Progenitor cell of endocrine pancreas (in vitro differentiated cells): ENCODE measurements around the gene EXO1. TPM values are rescaled to one million over a fixed set of nuclear protein-coding genes. Genes with fewer than 3 reads are reported as not detected.
"Not testable (repeated sequence)": the region's sequence is repeated elsewhere in the genome, so short reads cannot be mapped to it uniquely, and the experiment has no call there.

ENCODE experiments used
- DNase-seq: peaks from one replicate; pipeline ENCODE4 v3.0.0; 2021; ENCODE audit warnings: low spot score; ENCODE audit not compliant: unreplicated experiment
- H3K27ac Mint-ChIP-seq: 2 replicates; pipeline ENCODE4 v1.8.0; 2021; ENCODE audit warnings: mild to moderate bottlenecking, moderate library complexity, mixed read lengths
- H3K27me3 Mint-ChIP-seq: 2 replicates; pipeline ENCODE4 v1.8.0; 2021; ENCODE audit warnings: mixed read lengths
- H3K36me3 Mint-ChIP-seq: 2 replicates; pipeline ENCODE4 v1.8.0; 2022; ENCODE audit warnings: mixed read lengths; ENCODE audit not compliant: insufficient read depth
- H3K4me1 Mint-ChIP-seq: 2 replicates; pipeline ENCODE4 v1.8.0; 2021; ENCODE audit warnings: low read depth, mixed read lengths
- H3K4me3 Mint-ChIP-seq: 2 replicates; pipeline ENCODE4 v1.8.0; 2021; ENCODE audit warnings: low read depth, mild to moderate bottlenecking, moderate library complexity, mixed read lengths
- H3K9me3 Mint-ChIP-seq: 2 replicates; pipeline ENCODE4 v1.8.0; 2021; ENCODE audit warnings: low read depth, mixed read lengths
- CTCF ChIP-seq: fragments of 200-600 bp; sonication (generic); IDR thresholded peaks from one replicate; pipeline ENCODE4 v1.5.0; 2021; ENCODE audit warnings: antibody characterized with exemption, mild to moderate bottlenecking; ENCODE audit not compliant: unreplicated experiment
- total RNA-seq: library from RNA; stranded (reverse); gene quantifications from 2 replicates; pipeline ENCODE4 v1.2.1, GENCODE V29; 2021

Gene EXO1
- total RNA-seq, 1 donor from 2014 or later: 12.5 TPM

GRCh38 chr1:241846862-241847539 lies 1.0 kb upstream of the EXO1 start:
- DNase-seq: no peak
- TF ChIP-seq CTCF: no peak
- Mint-ChIP-seq H3K36me3 (no peaks in the 10 kb centered on the region), H3K4me1 (peaks cover 19% of the 10 kb centered on the region), H3K4me3 (peak overlapping the region; percentile 98), H3K9me3 (no peaks in the 10 kb centered on the region), H3K27ac (peak overlapping the region; percentile 96), H3K27me3 (peaks cover 8% of the 10 kb centered on the region)

GRCh38 chr1:241847540-241847795 lies 536 bp upstream of the EXO1 start:
- peaks cover 8% of the 10 kb centered on the region for H3K27me3 Mint-ChIP-seq
- H3K4me3 Mint-ChIP-seq: peak overlapping the region; percentile 98
- no peaks in the 10 kb centered on the region for H3K9me3 Mint-ChIP-seq
- no peak for DNase-seq
- TF ChIP-seq CTCF: no peak
- peak overlapping the region; percentile 96 for H3K27ac Mint-ChIP-seq
- H3K36me3 Mint-ChIP-seq: no peaks in the 10 kb centered on the region
- peaks cover 19% of the 10 kb centered on the region for H3K4me1 Mint-ChIP-seq

- H3K4me1 Mint-ChIP-seq: peaks cover 19% of the 10 kb centered on the region
- no peaks in the 10 kb centered on the region for H3K9me3 Mint-ChIP-seq
- no peak for DNase-seq
- H3K36me3 Mint-ChIP-seq: peaks cover 3% of the 10 kb centered on the region
- peaks cover 2% of the 10 kb centered on the region for H3K27me3 Mint-ChIP-seq
- no peak for TF ChIP-seq CTCF
- peak overlapping the region; percentile 96 for H3K27ac Mint-ChIP-seq
- peak overlapping the region; percentile 98 for H3K4me3 Mint-ChIP-seq
These were observed 811 bp downstream of the EXO1 start for GRCh38 chr1:241848686-241849344.

- DNase-seq: no peak
- Mint-ChIP-seq H3K4me1 (peaks cover 19% of the 10 kb centered on the region), H3K27me3 (no peaks in the 10 kb centered on the region), H3K4me3 (peak overlapping the region; percentile 98), H3K27ac (no peak overlapping the region), H3K9me3 (no peaks in the 10 kb centered on the region), H3K36me3 (peaks cover 5% of the 10 kb centered on the region)
- no peak for TF ChIP-seq CTCF
These were observed 1.3 kb downstream of the EXO1 start for GRCh38 chr1:241849345-241849695.

- not testable (repeated sequence) for H3K4me3 Mint-ChIP-seq, H3K4me1 Mint-ChIP-seq, H3K9me3 Mint-ChIP-seq, H3K27ac Mint-ChIP-seq, DNase-seq, H3K27me3 Mint-ChIP-seq
- peaks cover 11% of the 10 kb centered on the region for H3K36me3 Mint-ChIP-seq
These were observed 7.6 kb downstream of the EXO1 start for GRCh38 chr1:241855545-241856140.

- DNase-seq: no peak
- H3K27me3 Mint-ChIP-seq: no peaks in the 10 kb centered on the region
- H3K36me3 Mint-ChIP-seq: peaks cover 11% of the 10 kb centered on the region
- H3K4me1 Mint-ChIP-seq: no peaks in the 10 kb centered on the region
- H3K27ac Mint-ChIP-seq: no peak overlapping the region
- no peaks in the 10 kb centered on the region for H3K9me3 Mint-ChIP-seq
- no peak overlapping the region for H3K4me3 Mint-ChIP-seq
- no peak for TF ChIP-seq CTCF
These were observed 9.1 kb downstream of the EXO1 start for GRCh38 chr1:241857131-241857530.
